ENCODE measurements around the gene TRIP4. TPM values are rescaled to one million over a fixed set of nuclear protein-coding genes. Genes with fewer than 3 reads are reported as not detected.

Gene TRIP4
- total and polyA plus RNA-seq, 9 of the 15 experiments (the other 6 are each of a cell fraction or from before 2014, with no cell fraction given), result 7.6 to 23.3 (median 16.7) TPM

- TF ChIP-seq U2AF2 (optimal IDR thresholded peaks at IDR 0.05; ENCODE audit: low read depth, low read length) (no peak), CTCFL (IDR thresholded peaks at IDR 0.05; ENCODE audit: borderline replicate concordance, insufficient read depth, low read depth, low read length, poor library complexity, severe bottlenecking) (no peak), LCOR (CRISPR knock-in tag; IDR thresholded peaks at IDR 0.05) (peak; percentile 40; the same call in 1 of the 2 replicates), ZNF280B (CRISPR knock-in tag; IDR thresholded peaks at IDR 0.05) (no peak), ZNF253 (CRISPR knock-in tag; conservative IDR thresholded peaks at IDR 0.05) (no peak), TSHZ1 (CRISPR knock-in tag; IDR thresholded peaks at IDR 0.05) (no peak), ZNF197 (CRISPR knock-in tag; IDR thresholded peaks at IDR 0.05; ENCODE audit: low read depth) (0 out of 2 replicates have a peak, but pooled peaks have one; percentile 6), SMAD1 (IDR thresholded peaks at IDR 0.05; ENCODE audit: low read depth, low read length, partially characterized antibody) (no peak), DPF2 (IDR thresholded peaks at IDR 0.05) (peak; percentile 75), RNF2 (IDR thresholded peaks at IDR 0.05) (peak; percentile 78), TRIM25 (IDR thresholded peaks at IDR 0.05; ENCODE audit: borderline replicate concordance) (no peak), SMARCB1 (IDR thresholded peaks at IDR 0.05; ENCODE audit: insufficient read length, low read depth) (no peak), ZC3H8 (IDR thresholded peaks at IDR 0.05) (no peak), HCFC1 (IDR thresholded peaks at IDR 0.05; ENCODE audit: low read depth, low read length) (no peak), MEF2A (IDR thresholded peaks at IDR 0.05; ENCODE audit: control insufficient read depth, low read depth, low read length) (peak; percentile 45; the same call in 1 of the 2 replicates), RFX7 (CRISPR knock-in tag; IDR thresholded peaks at IDR 0.05) (no peak), ZNF57 (CRISPR knock-in tag; IDR thresholded peaks at IDR 0.05) (no peak), ZNF431 (CRISPR knock-in tag; IDR thresholded peaks at IDR 0.05) (no peak), EGR1 (conservative IDR thresholded peaks at IDR 0.05) (no peak), CREB1 (IDR thresholded peaks at IDR 0.05) (no peak), CREB1 (CRISPR knock-in tag; IDR thresholded peaks at IDR 0.05) (no peak), ZNF316 (IDR thresholded peaks at IDR 0.05) (no peak)
Measured at GRCh38 chr15:64430000-64430735, 42.5 kb downstream of the TRIP4 start (continued).

Data from K562 (cell line).